ENCODE results near the gene C1GALT1. TPM values are rescaled to one million over a fixed set of nuclear protein-coding genes. Genes with fewer than 3 reads are reported as not detected.

The C1GALT1 gene
- total RNA-seq, 3 donors from 2014 or later: 23.3 to 38.9 (median 30.1) TPM

DNA sequence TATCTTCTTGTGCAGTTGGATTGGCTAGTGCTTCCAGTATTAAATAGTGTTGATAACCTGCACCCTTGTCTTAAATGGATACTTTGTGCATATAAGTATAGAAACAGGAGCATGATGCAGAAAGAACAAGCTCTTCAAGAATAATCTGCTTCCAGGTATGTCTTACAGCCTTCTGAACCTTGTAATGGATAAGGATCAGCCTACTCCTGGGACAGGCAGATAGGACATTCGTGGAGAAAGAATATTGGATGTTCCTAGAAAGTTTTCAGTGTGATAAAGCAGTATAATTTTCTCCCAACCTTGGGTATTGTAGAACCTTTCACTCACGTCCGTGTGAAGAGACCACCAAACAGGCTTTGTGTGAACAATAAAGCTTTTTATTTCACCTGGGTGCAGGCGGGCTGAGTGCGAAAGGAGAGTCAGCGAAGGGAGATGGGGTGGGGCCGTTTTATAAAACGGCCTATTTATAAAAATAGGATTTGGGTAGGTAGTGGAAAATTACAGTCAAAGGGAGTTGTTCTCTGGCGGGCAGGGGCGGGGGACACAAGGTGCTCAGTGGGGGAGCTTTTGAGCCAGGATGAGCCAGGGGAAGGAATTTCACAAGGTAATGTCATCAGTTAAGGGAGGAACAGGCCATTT is 27.2 kb downstream of the C1GALT1 start:
- no peaks in the 10 kb centered on the region for H3K36me3 ChIP-seq (ENCODE audit: low read depth)
- TF ChIP-seq, protein P1, sequence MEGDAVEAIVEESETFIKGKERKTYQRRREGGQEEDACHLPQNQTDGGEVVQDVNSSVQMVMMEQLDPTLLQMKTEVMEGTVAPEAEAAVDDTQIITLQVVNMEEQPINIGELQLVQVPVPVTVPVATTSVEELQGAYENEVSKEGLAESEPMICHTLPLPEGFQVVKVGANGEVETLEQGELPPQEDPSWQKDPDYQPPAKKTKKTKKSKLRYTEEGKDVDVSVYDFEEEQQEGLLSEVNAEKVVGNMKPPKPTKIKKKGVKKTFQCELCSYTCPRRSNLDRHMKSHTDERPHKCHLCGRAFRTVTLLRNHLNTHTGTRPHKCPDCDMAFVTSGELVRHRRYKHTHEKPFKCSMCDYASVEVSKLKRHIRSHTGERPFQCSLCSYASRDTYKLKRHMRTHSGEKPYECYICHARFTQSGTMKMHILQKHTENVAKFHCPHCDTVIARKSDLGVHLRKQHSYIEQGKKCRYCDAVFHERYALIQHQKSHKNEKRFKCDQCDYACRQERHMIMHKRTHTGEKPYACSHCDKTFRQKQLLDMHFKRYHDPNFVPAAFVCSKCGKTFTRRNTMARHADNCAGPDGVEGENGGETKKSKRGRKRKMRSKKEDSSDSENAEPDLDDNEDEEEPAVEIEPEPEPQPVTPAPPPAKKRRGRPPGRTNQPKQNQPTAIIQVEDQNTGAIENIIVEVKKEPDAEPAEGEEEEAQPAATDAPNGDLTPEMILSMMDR (IDR thresholded peaks at IDR 0.05): no peak
- DNase-seq (no peak), ATAC-seq (no peak)
- H3K4me3 ChIP-seq: no peak overlapping the region
- H3K4me1 ChIP-seq (ENCODE audit: low read depth): no peaks in the 10 kb centered on the region
- no peaks in the 10 kb centered on the region for H3K9me3 ChIP-seq
- intact Hi-C loops (cut with DNase I, micrococcal nuclease): no loop called here

DNA sequence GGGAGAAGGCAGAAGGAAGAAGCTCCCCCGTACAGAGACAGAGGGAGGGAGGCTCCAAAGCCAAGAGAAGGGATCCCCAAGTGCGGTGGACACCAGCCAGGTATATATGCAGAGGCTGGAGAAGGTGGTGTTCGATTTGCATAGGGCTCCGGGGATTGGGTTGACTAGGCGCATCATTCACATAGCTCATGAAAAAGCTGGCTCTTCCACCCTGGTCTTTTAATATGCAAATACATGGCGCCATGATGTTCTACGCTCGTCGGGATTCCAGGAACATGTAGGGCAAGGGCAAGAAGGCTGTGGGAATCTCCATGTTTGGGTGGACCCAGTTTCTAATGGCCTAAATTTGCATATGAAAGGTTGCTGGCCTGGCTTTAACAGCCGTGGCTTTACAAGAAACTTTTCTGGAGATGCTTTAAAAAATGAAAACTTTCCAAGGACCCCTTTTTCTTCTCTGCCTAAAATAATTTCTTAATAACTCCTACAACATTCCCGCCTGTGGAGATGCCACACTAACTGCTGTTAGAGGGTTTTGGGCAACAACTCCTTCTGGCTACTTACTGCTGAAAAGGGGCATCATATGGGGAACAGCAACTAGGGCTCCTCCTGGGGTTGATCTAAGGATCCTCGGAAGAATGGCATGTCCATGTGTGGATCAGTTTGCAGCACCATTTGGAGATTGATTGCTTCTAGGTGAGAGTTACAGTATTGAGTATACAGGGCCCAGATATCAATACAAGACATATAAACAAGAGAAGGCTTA is 28.3 kb downstream of the C1GALT1 start:
- TF ChIP-seq, protein P1 (IDR thresholded peaks at IDR 0.05): no peak
- H3K4me1 ChIP-seq (ENCODE audit: low read depth): no peaks in the 10 kb centered on the region
- ATAC-seq (no peak), DNase-seq (no peak)
- no peaks in the 10 kb centered on the region for H3K36me3 ChIP-seq (ENCODE audit: low read depth)
- H3K9me3 ChIP-seq: no peaks in the 10 kb centered on the region
- intact Hi-C loops (cut with DNase I, micrococcal nuclease): no loop called here
- H3K4me3 ChIP-seq: no peak overlapping the region

DNA sequence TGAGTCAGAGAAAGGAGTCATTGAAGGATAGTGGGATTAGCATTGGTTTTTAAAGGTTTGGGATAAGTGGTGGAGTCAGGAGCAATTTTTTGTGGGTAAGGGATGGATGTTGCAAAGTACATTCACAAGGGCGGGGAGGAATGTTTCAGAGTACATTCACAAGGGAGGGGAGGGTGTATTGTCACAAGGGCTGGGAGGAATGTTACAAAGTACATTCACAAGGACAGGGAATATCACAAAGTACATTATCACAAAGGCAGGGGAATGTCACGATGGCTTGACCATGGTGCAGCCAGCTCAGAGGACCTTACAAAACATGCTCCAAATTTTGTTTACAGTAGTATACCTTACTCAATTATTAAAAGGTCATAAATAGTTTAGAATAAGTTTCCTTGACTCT is 30.3 kb downstream of the C1GALT1 start:
- intact Hi-C loops (cut with DNase I, micrococcal nuclease): no loop called here
- ATAC-seq (no peak), DNase-seq (no peak)
- no peak overlapping the region for H3K4me3 ChIP-seq
- TF ChIP-seq, protein P1 (IDR thresholded peaks at IDR 0.05): no peak
- H3K36me3 ChIP-seq (ENCODE audit: low read depth): no peaks in the 10 kb centered on the region
- no peaks in the 10 kb centered on the region for H3K4me1 ChIP-seq (ENCODE audit: low read depth)
- H3K9me3 ChIP-seq: no peaks in the 10 kb centered on the region

DNA sequence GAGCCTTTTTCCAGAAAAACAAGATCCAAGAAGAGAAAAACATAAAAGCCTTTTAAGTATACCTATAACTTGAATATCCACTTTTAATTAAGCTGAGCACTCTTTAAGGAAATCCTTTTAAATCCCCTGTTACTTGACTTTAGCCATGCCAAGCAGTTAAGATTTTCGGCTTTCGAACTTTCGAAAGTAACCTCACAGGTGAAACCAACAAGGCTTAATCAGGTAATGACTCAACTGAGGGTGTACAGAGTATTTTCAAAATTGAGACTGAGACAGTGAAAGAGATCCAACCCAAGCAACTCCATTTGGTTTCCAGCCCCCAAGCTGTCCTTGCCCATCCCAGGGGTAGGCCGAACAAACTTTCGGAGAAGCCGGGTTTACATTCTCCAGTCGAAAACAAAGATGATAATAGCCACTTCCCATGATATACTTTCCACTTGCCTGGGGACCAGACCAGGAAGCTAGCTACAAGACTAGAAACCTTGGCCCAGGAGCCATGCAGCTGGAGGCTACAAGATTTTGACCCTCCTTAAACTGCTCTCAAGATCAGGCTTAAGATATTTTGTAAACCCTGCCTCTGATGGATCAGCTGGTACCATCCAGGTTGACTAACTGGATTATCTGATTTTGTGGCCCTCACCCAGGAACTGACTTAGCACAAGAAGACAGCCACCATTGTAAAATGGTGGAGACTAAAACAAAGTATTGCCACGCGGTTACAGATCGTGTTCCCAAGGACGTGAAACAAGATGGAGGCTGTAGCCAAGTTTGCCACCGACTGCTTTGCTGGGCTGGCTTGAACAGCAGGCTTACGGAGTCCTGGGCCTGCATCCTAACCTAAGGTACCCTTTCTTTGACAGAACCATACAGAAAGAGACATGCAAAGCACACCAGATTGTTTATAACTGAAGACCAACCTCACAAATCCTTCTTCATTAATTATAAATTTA is 32.3 kb downstream of the C1GALT1 start:
- TF ChIP-seq, protein P1 (IDR thresholded peaks at IDR 0.05): no peak
- no peak for DNase-seq
- no peak for ATAC-seq
- H3K36me3 ChIP-seq (ENCODE audit: low read depth): no peaks in the 10 kb centered on the region
- H3K4me3 ChIP-seq: no peak overlapping the region
- H3K9me3 ChIP-seq: no peaks in the 10 kb centered on the region
- intact Hi-C loops (cut with DNase I, micrococcal nuclease): no loop called here
- H3K4me1 ChIP-seq (ENCODE audit: low read depth): no peaks in the 10 kb centered on the region

DNA sequence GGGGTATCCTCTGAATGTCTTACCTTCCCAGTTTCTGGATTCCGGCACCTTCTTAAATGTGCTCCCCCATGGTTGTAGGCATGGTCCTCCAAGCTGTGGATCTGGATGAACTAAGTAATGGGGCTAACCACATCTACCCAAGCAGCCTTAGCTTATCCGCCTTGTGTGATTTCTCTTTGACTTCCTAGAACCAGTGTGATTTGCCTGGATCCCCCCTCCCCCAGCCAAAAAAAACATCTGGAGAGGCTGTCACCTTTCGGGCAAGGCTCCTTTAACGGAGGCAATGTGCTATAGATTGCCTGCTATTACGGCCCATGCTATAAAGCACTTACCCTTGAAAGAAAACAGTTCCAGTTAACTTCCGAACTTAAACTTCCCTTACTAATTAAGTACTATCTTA is 33.9 kb downstream of the C1GALT1 start:
- no peaks in the 10 kb centered on the region for H3K9me3 ChIP-seq
- intact Hi-C loops (cut with DNase I, micrococcal nuclease): no loop called here
- DNase-seq (no peak), ATAC-seq (no peak)
- H3K4me3 ChIP-seq: no peak overlapping the region
- no peaks in the 10 kb centered on the region for H3K36me3 ChIP-seq (ENCODE audit: low read depth)
- TF ChIP-seq, protein P1 (IDR thresholded peaks at IDR 0.05): no peak
- no peaks in the 10 kb centered on the region for H3K4me1 ChIP-seq (ENCODE audit: low read depth)
